ENCODE data around the gene FSHR.

Gene FSHR

GRCh38 chr2:49154140-49154539 lies at the start of gene FSHR:
FSHR (minus strand) TSS chr2:49154515; CDS start chr2:49154417, 98 bp downstream.
- DNase-seq, result no peak

GRCh38 chr2:49199266-49199665 lies 45.0 kb upstream of the FSHR start:
- DNase-seq, result no peak

- DNase-seq, result no peak
Measured at GRCh38 chr2:49194701-49195100, 40.4 kb upstream of the FSHR start.

- DNase-seq, result no peak
Measured at GRCh38 chr2:49192036-49192435, 37.7 kb upstream of the FSHR start.

- DNase-seq, result no peak
Measured at GRCh38 chr2:49189512-49190225, 35.4 kb upstream of the FSHR start.

GRCh38 chr2:49186050-49186648 lies 31.8 kb upstream of the FSHR start:
- DNase-seq, result no peak

- DNase-seq, result no peak
Measured at GRCh38 chr2:49178656-49179055, 24.3 kb upstream of the FSHR start.

- DNase-seq, result no peak
Measured at GRCh38 chr2:49177194-49177593, 22.9 kb upstream of the FSHR start.

- DNase-seq, result no peak
Measured at GRCh38 chr2:49175831-49176230, 21.5 kb upstream of the FSHR start.

- no peak for DNase-seq
Measured at GRCh38 chr2:49174750-49175149, 20.4 kb upstream of the FSHR start.

- no peak for DNase-seq
Measured at GRCh38 chr2:49167131-49167530, 12.8 kb upstream of the FSHR start.

- no peak for DNase-seq
Measured at GRCh38 chr2:49165662-49166061, 11.3 kb upstream of the FSHR start.

GRCh38 chr2:49164729-49165128 lies 10.4 kb upstream of the FSHR start:
- no peak for DNase-seq

- no peak for DNase-seq
Measured at GRCh38 chr2:49162151-49162550, 7.8 kb upstream of the FSHR start.

GRCh38 chr2:49154891-49155290 lies 576 bp upstream of the FSHR start:
- no peak for DNase-seq

GRCh38 chr2:49153252-49153651 lies 1.1 kb downstream of the FSHR start:
- DNase-seq, result no peak

- no peak for DNase-seq
Measured at GRCh38 chr2:49152824-49153223, 1.5 kb downstream of the FSHR start.

- DNase-seq, result no peak
Measured at GRCh38 chr2:49146401-49146800, 7.9 kb downstream of the FSHR start.

GRCh38 chr2:49131801-49132200 lies 22.5 kb downstream of the FSHR start:
- no peak for DNase-seq

- no peak for DNase-seq
Measured at GRCh38 chr2:49129034-49129433, 25.3 kb downstream of the FSHR start.

- DNase-seq, result no peak
Measured at GRCh38 chr2:49123600-49123999, 30.7 kb downstream of the FSHR start.

- no peak for DNase-seq
Measured at GRCh38 chr2:49122107-49122506, 32.2 kb downstream of the FSHR start.

- no peak for DNase-seq
Measured at GRCh38 chr2:49113046-49113445, 41.3 kb downstream of the FSHR start.

- DNase-seq, result no peak
Measured at GRCh38 chr2:49111456-49111855, 42.9 kb downstream of the FSHR start.

GRCh38 chr2:49111006-49111405 lies 43.3 kb downstream of the FSHR start:
- DNase-seq, result no peak
